Endothelial cell of umbilical vein (primary cell): ENCODE measurements around the gene CDH23.

Experiments used
- CTCF ChIP-seq, 2 donors: IDR thresholded peaks; 1 replicate in 1 of 2; 2 replicates in 1 of 2; pipeline ENCODE4 v1.5.1; 2011; ENCODE audit warnings: low read length in 2 of 2, mild to moderate bottlenecking in 2 of 2, moderate library complexity in 2 of 2, control low read depth in 1 of 2, inconsistent platforms in 1 of 2, low read depth in 1 of 2; ENCODE audit not compliant: insufficient read depth in 1 of 2; ENCODE audit errors: extremely low read depth in 1 of 2
- EZH2 ChIP-seq: IDR thresholded peaks from 2 replicates; pipeline ENCODE4 v1.6.1; 2012; ENCODE audit warnings: borderline replicate concordance, low read depth, mild to moderate bottlenecking, moderate library complexity, low read length, inconsistent platforms; ENCODE audit not compliant: severe bottlenecking
- GATA2 ChIP-seq: IDR thresholded peaks from 2 replicates; pipeline ENCODE4 v1.7.0; 2011; ENCODE audit warnings: low read depth, mild to moderate bottlenecking, moderate library complexity, mixed read lengths, low read length; ENCODE audit not compliant: insufficient read length, insufficient read depth
- MYC ChIP-seq: IDR thresholded peaks from one replicate; pipeline ENCODE4 v1.6.1; 2011; ENCODE audit warnings: mild to moderate bottlenecking, low read depth, low read length
- POLR2A ChIP-seq: IDR thresholded peaks from 2 replicates; pipeline ENCODE4 v1.6.1; 2012; ENCODE audit warnings: low read depth, mild to moderate bottlenecking, control low read depth, low read length
- POLR2AphosphoS5 ChIP-seq: IDR thresholded peaks from 2 replicates; pipeline ENCODE4 v1.6.1; 2012; ENCODE audit warnings: low read depth, mild to moderate bottlenecking, control low read depth, low read length, moderate library complexity; ENCODE audit not compliant: insufficient read depth

- TF ChIP-seq EZH2 = no peak
- no peak for TF ChIP-seq MYC
- TF ChIP-seq POLR2A = no peak
- TF ChIP-seq POLR2AphosphoS5 = no peak
- no peak for TF ChIP-seq CTCF (IDR thresholded peaks at IDR 0.05; ENCODE audit: extremely low read depth in 1 of 2, insufficient read depth in 1 of 2, low read depth in 1 of 2, low read length in 2 of 2)
- TF ChIP-seq GATA2 = no peak
Measured at GRCh38 chr10:71742301-71743088, 345.8 kb downstream of the CDH23 start.
